H1 (cell line): ENCODE measurements around the gene ANK2. TPM values are rescaled to one million over a fixed set of nuclear protein-coding genes. Genes with fewer than 3 reads are reported as not detected.

ENCODE experiments used
- CTCF ChIA-PET: fragments of 300-600 bp; sonication (Branson Sonifier 250); formaldehyde crosslinking; loops from one replicate; lab custom pipeline; 2021; ENCODE audit not compliant: partially characterized antibody; lab: Charles Lee
- POLR2A ChIA-PET: fragments of 300-600 bp; sonication (Branson Sonifier 250); formaldehyde crosslinking; loops from one replicate; lab custom pipeline; 2021; ENCODE audit warnings: inconsistent platforms; ENCODE audit not compliant: partially characterized antibody; lab: Charles Lee
- DNase-seq, 2 experiments: peaks; one replicate each; pipeline versions ENCODE4 v3.0.0 to v3.0.0-alpha.2; 2010 to 2022; ENCODE audit warnings: low spot score in 2 of 2, low read depth in 1 of 2, mixed read lengths in 1 of 2
- FAIRE-seq: peaks from 2 replicates; lab custom pipeline; 2011; peaks lifted over from hg19 to GRCh38; lab: Jason Lieb, UNC
- H2AFZ ChIP-seq: 2 replicates; pipeline ENCODE4 v1.8.1; 2012; ENCODE audit warnings: low read length, inconsistent platforms
- H2AK5ac ChIP-seq: 2 replicates; pipeline ENCODE4 v1.6.1; 2013; ENCODE audit warnings: low read depth, low read length
- H2BK120ac ChIP-seq: replicated peaks from 2 replicates; pipeline ENCODE3; 2013; ENCODE audit warnings: low read depth, low read length, inconsistent platforms
- H2BK12ac ChIP-seq: 2 replicates; pipeline ENCODE4 v1.6.1; 2013; ENCODE audit warnings: low read depth, low read length
- H2BK15ac ChIP-seq: 2 replicates; pipeline ENCODE4 v1.6.1; 2013; ENCODE audit warnings: low read length
- H2BK20ac ChIP-seq: 2 replicates; pipeline ENCODE4 v1.6.1; 2013; ENCODE audit warnings: low read length
- H2BK5ac ChIP-seq: 2 replicates; pipeline ENCODE4 v1.6.1; 2013; ENCODE audit warnings: low read depth, low read length
- H3K14ac ChIP-seq: 2 replicates; pipeline ENCODE4 v1.6.1; 2013; ENCODE audit warnings: inconsistent platforms; ENCODE audit not compliant: insufficient read length
- H3K18ac ChIP-seq: 2 replicates; pipeline ENCODE4 v1.6.1; 2013; ENCODE audit warnings: low read length; ENCODE audit errors: extremely low read depth
- H3K23ac ChIP-seq: 2 replicates; pipeline ENCODE4 v1.6.1; 2013; ENCODE audit warnings: inconsistent platforms; ENCODE audit not compliant: insufficient read length
- H3K23me2 ChIP-seq: 2 replicates; pipeline ENCODE4 v1.6.1; 2013; ENCODE audit warnings: low read depth, low read length
- H3K27ac ChIP-seq: 2 replicates; pipeline ENCODE4 v1.6.1; 2011; ENCODE audit warnings: low read depth, low read length, inconsistent platforms
- H3K27me3 ChIP-seq, 4 experiments: replicated peaks in 1 of 4; 1 replicate in 1 of 4; 2 replicates in 3 of 4; pipeline versions ENCODE4 v1.6.1 to v1.8.1; 2011 to 2013; ENCODE audit warnings: low read length in 3 of 4, mild to moderate bottlenecking in 3 of 4, inconsistent platforms in 2 of 4, mixed read lengths in 2 of 4, moderate library complexity in 1 of 4; ENCODE audit not compliant: control insufficient read depth in 3 of 4, insufficient read depth in 3 of 4; ENCODE audit errors: extremely low read depth in 1 of 4
- H3K36me3 ChIP-seq, 4 experiments: 2 replicates each; pipeline versions ENCODE4 v1.6.1 to v1.8.1; 2011 to 2013; ENCODE audit warnings: mild to moderate bottlenecking in 4 of 4, low read length in 3 of 4, moderate library complexity in 2 of 4, control low read depth in 1 of 4, inconsistent platforms in 1 of 4; ENCODE audit not compliant: insufficient read depth in 4 of 4, control insufficient read depth in 2 of 4
- H3K4ac ChIP-seq: replicated peaks from 2 replicates; pipeline ENCODE3; 2013; ENCODE audit warnings: low read length, low read depth, mixed read lengths, inconsistent platforms; ENCODE audit not compliant: insufficient read length
- H3K4me1 ChIP-seq, 4 experiments: replicated peaks in 1 of 4; 1 replicate in 1 of 4; 2 replicates in 3 of 4; pipeline versions ENCODE4 v1.6.1 to v1.8.1; 2011 to 2013; ENCODE audit warnings: low read length in 3 of 4, inconsistent platforms in 2 of 4, mixed read lengths in 1 of 4; ENCODE audit not compliant: insufficient read depth in 4 of 4, control insufficient read depth in 3 of 4
- H3K4me2 ChIP-seq, 2 experiments: 2 replicates each; pipeline versions ENCODE4 v1.6.1 to v1.8.1; 2011 to 2013; ENCODE audit warnings: low read depth in 2 of 2, low read length in 2 of 2, control low read depth in 1 of 2, inconsistent platforms in 1 of 2, mild to moderate bottlenecking in 1 of 2; ENCODE audit not compliant: insufficient read depth in 1 of 2
- H3K4me3 ChIP-seq, 4 experiments: fragments of 200-600, 300-600 bp in 1 of 4; sonication (generic), shearing (Covaris generic), sonication (Bioruptor Twin) in 1 of 4; 2 replicates each; pipeline versions ENCODE4 v1.5.1 to v1.8.1; 2011 to 2016; ENCODE audit warnings: low read length in 4 of 4, low read depth in 3 of 4, control low read depth in 2 of 4, inconsistent platforms in 2 of 4, mild to moderate bottlenecking in 2 of 4, mixed read lengths in 1 of 4, moderate library complexity in 1 of 4; ENCODE audit not compliant: insufficient read depth in 2 of 4; ENCODE audit errors: extremely low read depth in 1 of 4
- H3K56ac ChIP-seq: replicated peaks from 2 replicates; pipeline ENCODE3; 2013; ENCODE audit warnings: low read depth, mild to moderate bottlenecking, mixed read lengths, low read length, inconsistent platforms; ENCODE audit not compliant: insufficient read length
- H3K79me1 ChIP-seq: 2 replicates; pipeline ENCODE4 v1.6.1; 2013; ENCODE audit warnings: low read depth, low read length, control low read depth
- H3K79me2 ChIP-seq, 2 experiments: 2 replicates each; pipeline versions ENCODE4 v1.6.1 to v1.8.1; 2012 to 2013; ENCODE audit warnings: low read length in 2 of 2, mild to moderate bottlenecking in 2 of 2, inconsistent platforms in 1 of 2; ENCODE audit not compliant: insufficient read depth in 2 of 2, control insufficient read depth in 1 of 2
- H3K9ac ChIP-seq, 4 experiments: replicated peaks in 1 of 4; 1 replicate in 1 of 4; 2 replicates in 3 of 4; pipeline versions ENCODE4 v1.6.1 to v1.8.1; 2011 to 2013; ENCODE audit warnings: low read depth in 3 of 4, low read length in 3 of 4, control low read depth in 2 of 4, mild to moderate bottlenecking in 2 of 4, moderate library complexity in 2 of 4, inconsistent platforms in 1 of 4; ENCODE audit errors: extremely low read depth in 1 of 4
- H3K9me3 ChIP-seq, 2 experiments: 2 replicates each; pipeline versions ENCODE4 v1.6.1 to v1.8.1; 2012 to 2013; ENCODE audit warnings: mild to moderate bottlenecking in 2 of 2, moderate library complexity in 2 of 2, control low read depth in 1 of 2, inconsistent platforms in 1 of 2, low read depth in 1 of 2, low read length in 1 of 2, mixed read lengths in 1 of 2; ENCODE audit not compliant: insufficient read depth in 2 of 2
- H4K20me1 ChIP-seq, 2 experiments: replicated peaks in 1 of 2; 2 replicates each; pipeline versions ENCODE3 to v1.8.1; 2011 to 2013; ENCODE audit warnings: inconsistent platforms in 2 of 2, low read length in 2 of 2, mild to moderate bottlenecking in 1 of 2; ENCODE audit not compliant: insufficient read depth in 2 of 2, control insufficient read depth in 1 of 2
- H4K5ac ChIP-seq: 2 replicates; pipeline ENCODE4 v1.6.1; 2013; ENCODE audit warnings: low read length, low read depth, mixed read lengths, inconsistent platforms; ENCODE audit not compliant: insufficient read length
- H4K8ac ChIP-seq: 2 replicates; pipeline ENCODE4 v1.8.0; 2013; ENCODE audit warnings: mild to moderate bottlenecking, moderate library complexity, low read length, inconsistent platforms; ENCODE audit not compliant: insufficient read depth; ENCODE audit errors: extremely low read depth
- H4K91ac ChIP-seq: replicated peaks from 2 replicates; pipeline ENCODE3; 2013; ENCODE audit warnings: low read length, mixed read lengths, inconsistent platforms; ENCODE audit not compliant: insufficient read length
- RBBP5 ChIP-seq: IDR thresholded peaks from 2 replicates; pipeline ENCODE4 v1.7.1; 2012; ENCODE audit warnings: low read depth, mild to moderate bottlenecking, inconsistent platforms, low read length, moderate library complexity, borderline replicate concordance
- RFX5 ChIP-seq: IDR thresholded peaks from 2 replicates; pipeline ENCODE4 v1.6.1; 2011; ENCODE audit warnings: low read depth, low read length, improper control_type of control experiment, borderline replicate concordance
- WGBS, 2 experiments: shearing (Covaris generic) in 1 of 2; methylation state at CpG; one replicate each; pipeline versions ENCODE4 v1.1.6 to v1.1.7; 2013 to 2015; ENCODE audit warnings: low lambda C conversion rate in 2 of 2, mixed read lengths in 2 of 2, inconsistent platforms in 1 of 2, low coverage in 1 of 2, missing lambda C conversion rate in 1 of 2; ENCODE audit not compliant: insufficient replicate concordance in 2 of 2, insufficient coverage in 1 of 2, insufficient read length in 1 of 2; ENCODE audit errors: extremely low coverage in 1 of 2, missing lambda C conversion rate in 1 of 2; 5-methylcytosine and 5-hydroxymethylcytosine counted together
- polyA plus RNA-seq, 7 experiments: library from polyadenylated mRNA; depleted of rRNA in 3 of 7; stranded (reverse) in 5 of 7; unstranded in 2 of 7; fragments of >200 nt in 5 of 7; fragments of 200-250 nt in 2 of 7; gene quantifications; 1 replicate in 5 of 7; 2 replicates in 1 of 7; 4 replicates in 1 of 7; pipeline versions ENCODE4 v1.2.1 to v1.2.3, GENCODE V29; 2011 to 2013; ENCODE audit warnings: missing spikeins in 2 of 7, mixed read lengths in 2 of 7
- total RNA-seq: library from RNA; stranded (reverse); fragmentation: NEBNext Ultra II Directional; extraction: Animal tissue kit (Norgen Biotek cat#: 25700); gene quantifications from 2 replicates; pipeline ENCODE4 v1.2.1, GENCODE V29; 2021

Gene ANK2
- total and polyA plus RNA-seq, 2 of the 8 experiments (the other 6 are each of a cell fraction or from before 2014, with no cell fraction given): 14.2 to 35.1 TPM

GRCh38 chr4:113125418-113125817 is 76.0 kb downstream of the ANK2 start:
- Histone ChIP-seq H3K36me3 (no peaks in the 10 kb centered on the region), H3K27me3 (no peaks in the 10 kb centered on the region), H3K23me2 (no peaks in the 10 kb centered on the region), H3K56ac (no peak overlapping the region), H2BK5ac (no peak overlapping the region), H3K79me1 (no peaks in the 10 kb centered on the region), H3K4ac (no peak overlapping the region), H4K91ac (no peak overlapping the region), H3K79me2 (no peaks in the 10 kb centered on the region), H3K14ac (no peak overlapping the region), H3K18ac (no peak overlapping the region), H3K4me1 (no peaks in the 10 kb centered on the region), H3K9ac (no peak overlapping the region), H2BK15ac (no peak overlapping the region), H3K23ac (no peak overlapping the region), H2AFZ (no peak overlapping the region), H4K5ac (no peak overlapping the region), H2AK5ac (no peak overlapping the region), H3K4me2 (no peak overlapping the region), H4K20me1 (no peaks in the 10 kb centered on the region), H2BK20ac (no peak overlapping the region), H3K9me3 (no peaks in the 10 kb centered on the region), H4K8ac (no peak overlapping the region), H2BK12ac (no peak overlapping the region), H3K4me3 (no peak overlapping the region), H3K27ac (no peak overlapping the region), H2BK120ac (no peak overlapping the region)
- TF ChIP-seq RBBP5 (no peak), RFX5 (no peak)
- POLR2A ChIA-PET: no interaction called here
- whole genome bisulfite sequencing, 2 experiments: 91% methylated on average over 1 of the region's 1 CpG; no CpG with 5 or more reads in 1 of the 2 experiments
- FAIRE-seq: no peak
- DNase-seq: no peak
- CTCF ChIA-PET: interaction anchor here (1.4 kb wide), 1 partner anchor 8 kb away, joined by 4 read pairs; no protein-coding TSS in a partner anchor
